ENCODE measurements around the gene CRIM1. TPM values are rescaled to one million over a fixed set of nuclear protein-coding genes. Genes with fewer than 3 reads are reported as not detected.
A peak's percentile ranks its signal among the peaks of the same experiment; 100 is the strongest.

The CRIM1 gene
- total and polyA plus RNA-seq, 7 donors: 10.2 to 68.1 (median 53.1) TPM

DNA sequence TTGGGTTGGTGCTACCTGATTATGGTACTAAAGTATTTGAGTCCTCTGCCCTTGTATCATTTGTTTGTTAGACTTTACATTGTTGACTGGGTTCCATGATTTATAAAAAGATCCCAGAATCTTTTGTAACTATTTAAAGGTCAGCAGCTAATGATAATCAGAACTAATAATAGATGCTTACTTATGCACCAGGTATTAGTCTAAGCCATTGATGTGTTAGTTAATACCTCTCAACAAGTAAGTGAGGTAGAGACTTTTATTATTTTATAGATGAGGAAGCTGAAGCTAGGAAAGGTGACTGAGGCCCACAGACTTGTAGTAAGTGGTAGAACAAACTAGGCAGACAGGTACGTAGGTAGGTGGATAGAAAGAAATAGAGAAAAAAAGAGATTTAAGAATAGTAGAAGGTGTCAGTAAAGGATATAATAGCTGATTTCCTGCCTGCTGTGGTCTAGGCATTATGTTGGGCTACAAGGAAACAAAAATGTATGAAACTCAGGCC, 68.1 kb downstream of the CRIM1 start:
- peaks cover 0 to 2% of the 10 kb centered on the region in 2 donors for H3K36me3 ChIP-seq (ENCODE audit: insufficient read depth in 1 of 2, low read depth in 1 of 2)
- no peaks in the 10 kb centered on the region for H3K9me3 ChIP-seq
- intact Hi-C loops (cut with DNase I): loop anchor here in 1 of 2 donors (10.0 kb wide), 1 partner anchor 49 kb away; no protein-coding TSS in a partner anchor
- H3K4me3 ChIP-seq: no peak overlapping the region
- peak overlapping the region; percentile 43 for H3K27ac ChIP-seq
- ATAC-seq (peak in 3 of 4 donors; percentile 23 to 66 (median 58)), DNase-seq (no peak)
- no peaks in the 10 kb centered on the region for H3K27me3 ChIP-seq (ENCODE audit: insufficient read depth in 3 of 3, low read length in 2 of 3)
- TF ChIP-seq, protein P1, sequence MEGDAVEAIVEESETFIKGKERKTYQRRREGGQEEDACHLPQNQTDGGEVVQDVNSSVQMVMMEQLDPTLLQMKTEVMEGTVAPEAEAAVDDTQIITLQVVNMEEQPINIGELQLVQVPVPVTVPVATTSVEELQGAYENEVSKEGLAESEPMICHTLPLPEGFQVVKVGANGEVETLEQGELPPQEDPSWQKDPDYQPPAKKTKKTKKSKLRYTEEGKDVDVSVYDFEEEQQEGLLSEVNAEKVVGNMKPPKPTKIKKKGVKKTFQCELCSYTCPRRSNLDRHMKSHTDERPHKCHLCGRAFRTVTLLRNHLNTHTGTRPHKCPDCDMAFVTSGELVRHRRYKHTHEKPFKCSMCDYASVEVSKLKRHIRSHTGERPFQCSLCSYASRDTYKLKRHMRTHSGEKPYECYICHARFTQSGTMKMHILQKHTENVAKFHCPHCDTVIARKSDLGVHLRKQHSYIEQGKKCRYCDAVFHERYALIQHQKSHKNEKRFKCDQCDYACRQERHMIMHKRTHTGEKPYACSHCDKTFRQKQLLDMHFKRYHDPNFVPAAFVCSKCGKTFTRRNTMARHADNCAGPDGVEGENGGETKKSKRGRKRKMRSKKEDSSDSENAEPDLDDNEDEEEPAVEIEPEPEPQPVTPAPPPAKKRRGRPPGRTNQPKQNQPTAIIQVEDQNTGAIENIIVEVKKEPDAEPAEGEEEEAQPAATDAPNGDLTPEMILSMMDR (IDR thresholded peaks at IDR 0.05): no peak
- WGBS, 3 donors: 87 to 96% (median 94%) methylated on average over 1 of the region's 1 CpG
- peaks cover 95% of the 10 kb centered on the region for H3K4me1 ChIP-seq

DNA sequence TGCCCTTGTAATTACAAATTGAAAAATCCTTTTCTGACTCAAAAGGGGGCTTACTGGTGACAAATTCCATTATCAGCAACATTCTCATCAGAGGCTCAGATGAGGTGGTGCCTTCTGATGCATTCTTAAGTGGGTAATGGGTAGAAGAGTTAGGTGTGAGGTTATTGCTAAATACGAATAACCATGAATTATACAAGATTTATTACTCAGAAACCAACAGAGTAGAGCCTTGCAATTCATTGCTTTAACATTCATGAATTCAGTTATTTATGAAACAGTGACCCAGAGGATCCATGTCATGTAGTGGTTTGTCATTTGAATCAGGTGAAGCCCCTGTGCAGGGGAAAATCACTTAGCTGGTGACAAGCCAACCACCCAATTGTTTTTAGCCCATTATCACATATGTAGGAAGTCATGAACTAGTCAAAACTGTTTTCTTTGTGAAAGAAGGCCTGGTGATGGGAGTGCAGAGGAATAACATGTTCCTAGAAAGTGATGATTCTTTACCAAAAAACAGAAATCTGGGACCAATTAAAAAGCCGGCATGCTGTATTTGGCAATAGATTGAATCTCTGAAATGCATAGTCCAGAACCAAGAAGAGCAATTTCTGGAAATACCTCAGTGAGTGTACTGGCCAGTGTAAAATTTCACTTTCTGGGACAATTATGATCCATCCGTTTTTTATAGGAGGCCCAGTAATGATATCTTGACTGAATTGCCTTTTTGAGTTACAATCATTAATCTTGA, 70.2 kb downstream of the CRIM1 start:
- Histone ChIP-seq H3K4me3 (no peak overlapping the region), H3K9me3 (no peaks in the 10 kb centered on the region), H3K4me1 (peaks cover 95% of the 10 kb centered on the region), H3K27ac (no peak overlapping the region), H3K27me3 (ENCODE audit: insufficient read depth in 3 of 3, low read length in 2 of 3) (no peaks in the 10 kb centered on the region), H3K36me3 (ENCODE audit: insufficient read depth in 1 of 2, low read depth in 1 of 2) (peaks cover 0 to 8% of the 10 kb centered on the region in 2 donors)
- 63 to 83% (median 77%) methylated on average over 3 of the region's 3 CpGs for WGBS, 3 donors
- no peak for DNase-seq
- no peak for ATAC-seq
- intact Hi-C loops (cut with DNase I): loop anchor here in 1 of 2 donors (10.0 kb wide), 1 partner anchor 51 kb away; no protein-coding TSS in a partner anchor
- TF ChIP-seq, protein P1 (IDR thresholded peaks at IDR 0.05): no peak

- no peaks in the 10 kb centered on the region for H3K9me3 ChIP-seq
- TF ChIP-seq, protein P1 (IDR thresholded peaks at IDR 0.05): no peak
- H3K4me1 ChIP-seq: peaks cover 96% of the 10 kb centered on the region
- WGBS, 3 donors: 38 to 84% (median 66%) methylated on average over 2 of the region's 2 CpGs
- peak; percentile 78 to 93 (median 86) for ATAC-seq
- peak overlapping the region; percentile 8 for H3K27ac ChIP-seq
- no peak overlapping the region for H3K4me3 ChIP-seq
- peaks cover 0 to 9% of the 10 kb centered on the region in 2 donors for H3K36me3 ChIP-seq (ENCODE audit: insufficient read depth in 1 of 2, low read depth in 1 of 2)
- DNase-seq: peak; percentile 26 to 66
- intact Hi-C loops (cut with DNase I): loop anchor here in 1 of 2 donors (10.0 kb wide), 1 partner anchor 53 kb away; no protein-coding TSS in a partner anchor
- H3K27me3 ChIP-seq (ENCODE audit: insufficient read depth in 3 of 3, low read length in 2 of 3): no peaks in the 10 kb centered on the region
Observed at GRCh38 chr2:36427790-36428243, 72.2 kb downstream of the CRIM1 start.

DNA sequence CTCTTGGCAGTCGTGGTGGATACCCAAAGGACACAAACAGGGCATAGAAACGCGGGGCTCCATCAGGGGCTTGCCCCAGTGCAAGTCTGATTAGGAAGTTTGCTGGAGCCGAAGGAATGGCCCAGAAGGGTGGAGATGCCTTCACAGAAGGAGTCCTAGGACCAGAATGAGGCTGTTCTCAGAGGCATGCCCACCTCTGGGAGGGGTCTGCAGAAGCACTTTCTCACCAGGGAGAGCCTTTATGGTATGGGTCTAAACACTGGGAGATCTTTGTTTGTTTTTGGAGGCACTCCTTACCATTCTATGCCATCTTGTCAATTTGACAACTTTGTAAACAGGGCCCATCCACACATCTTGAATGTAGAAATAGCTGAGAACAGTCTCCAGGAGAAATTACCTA, 75.0 kb downstream of the CRIM1 start:
- TF ChIP-seq, protein P1 (IDR thresholded peaks at IDR 0.05): no peak
- no peak for DNase-seq
- H3K9me3 ChIP-seq: no peaks in the 10 kb centered on the region
- intact Hi-C loops (cut with DNase I): no loop called here
- H3K4me3 ChIP-seq: no peak overlapping the region
- peak overlapping the region; percentile 12 for H3K27ac ChIP-seq
- ATAC-seq: no peak
- H3K4me1 ChIP-seq: peaks cover 88% of the 10 kb centered on the region
- H3K36me3 ChIP-seq (ENCODE audit: insufficient read depth in 1 of 2, low read depth in 1 of 2): peaks cover 0 to 6% of the 10 kb centered on the region in 2 donors
- WGBS, 3 donors: 67 to 74% (median 70%) methylated on average over 4 of the region's 4 CpGs
- no peaks in the 10 kb centered on the region for H3K27me3 ChIP-seq (ENCODE audit: insufficient read depth in 3 of 3, low read length in 2 of 3)
